OCI-LY1 (cell line): ENCODE results near the gene OR4K17.

Experiments used
- H2AFZ ChIP-seq: fragments of 200-600 bp; sonication (generic), shearing (Covaris generic); 2 replicates; pipeline ENCODE4 v1.6.0; 2014; ENCODE audit warnings: antibody characterized with exemption, mild to moderate bottlenecking, low read length
- H3F3A ChIP-seq: fragments of 200-600 bp; sonication (generic), shearing (Covaris generic); 2 replicates; pipeline ENCODE4 v1.6.0; 2014; ENCODE audit warnings: mild to moderate bottlenecking, antibody characterized with exemption, low read length, moderate library complexity; ENCODE audit not compliant: insufficient read depth
- H3K27ac ChIP-seq: fragments of 200-600 bp; sonication (generic); 2 replicates; pipeline ENCODE4 v1.5.1; 2014; ENCODE audit warnings: low read length, mixed run types, mild to moderate bottlenecking, low read depth; ENCODE audit not compliant: poor library complexity, severe bottlenecking
- H3K27me3 ChIP-seq: fragments of 200-600 bp; sonication (generic); 2 replicates; pipeline ENCODE4 v1.6.0; 2014; ENCODE audit warnings: antibody characterized with exemption, mild to moderate bottlenecking, low read length, moderate library complexity; ENCODE audit not compliant: insufficient read depth
- H3K36me3 ChIP-seq: fragments of 200-600 bp; sonication (generic); 2 replicates; pipeline ENCODE4 v1.6.1; 2014; ENCODE audit warnings: mild to moderate bottlenecking, antibody characterized with exemption, low read length, moderate library complexity, mixed read lengths; ENCODE audit not compliant: insufficient read depth
- H3K4me1 ChIP-seq: fragments of 200-600 bp; sonication (generic); 2 replicates; pipeline ENCODE4 v1.5.1; 2014; ENCODE audit warnings: mild to moderate bottlenecking, low read length, moderate library complexity; ENCODE audit not compliant: insufficient read depth, severe bottlenecking
- H3K4me2 ChIP-seq: fragments of 200-600 bp; sonication (generic), shearing (Covaris generic); 2 replicates; pipeline ENCODE4 v1.6.1; 2014; ENCODE audit warnings: low read length
- H3K4me3 ChIP-seq: fragments of 200-600 bp; sonication (generic); 2 replicates; pipeline ENCODE4 v1.5.1; 2014; ENCODE audit warnings: low read length, low read depth, mild to moderate bottlenecking, mixed read lengths; ENCODE audit not compliant: poor library complexity, severe bottlenecking
- H3K79me2 ChIP-seq: fragments of 200-600 bp; shearing (Covaris generic); 2 replicates; pipeline ENCODE4 v1.6.1; 2016; ENCODE audit warnings: mixed run types, low read length, mixed read lengths; ENCODE audit not compliant: insufficient read depth
- H3K9ac ChIP-seq: fragments of 200-600 bp; sonication (generic), shearing (Covaris generic); 2 replicates; pipeline ENCODE4 v1.6.1; 2014; ENCODE audit warnings: mild to moderate bottlenecking, low read length, mixed read lengths
- H3K9me2 ChIP-seq: fragments of 200-600 bp; sonication (generic), shearing (Covaris generic); 2 replicates; pipeline ENCODE4 v1.6.1; 2014; ENCODE audit warnings: low read depth, mild to moderate bottlenecking, low read length, mixed read lengths
- H3K9me3 ChIP-seq: fragments of 200-600 bp; shearing (Covaris generic); 2 replicates; pipeline ENCODE4 v1.6.1; 2014; ENCODE audit warnings: low read length, mixed read lengths
- H4K20me1 ChIP-seq: fragments of 200-600 bp; sonication (generic), shearing (Covaris generic); 2 replicates; pipeline ENCODE4 v1.6.0; 2016; ENCODE audit warnings: mild to moderate bottlenecking, low read length; ENCODE audit not compliant: insufficient read depth
- CTCF ChIP-seq: fragments of 200-600 bp; sonication (generic), shearing (Covaris generic); IDR thresholded peaks from 2 replicates; pipeline ENCODE4 v1.5.1; 2017; ENCODE audit warnings: mild to moderate bottlenecking, antibody characterized with exemption, low read length, moderate library complexity, mixed read lengths
- EZH2 ChIP-seq: fragments of 200-600 bp; sonication (generic), shearing (Covaris generic); IDR thresholded peaks from 2 replicates; pipeline ENCODE4 v1.8.0; 2017; ENCODE audit warnings: borderline replicate concordance, mixed run types, mild to moderate bottlenecking, antibody characterized with exemption, low read length, moderate library complexity, mixed read lengths

Gene OR4K17

GRCh38 chr14:20112321-20112720 is 1.8 kb downstream of the OR4K17 start:
- Histone ChIP-seq H3K9ac (no peak overlapping the region), H4K20me1 (no peaks in the 10 kb centered on the region), H3F3A (no peaks in the 10 kb centered on the region), H3K4me1 (no peaks in the 10 kb centered on the region), H3K4me2 (no peak overlapping the region), H3K27me3 (no peaks in the 10 kb centered on the region), H2AFZ (no peak overlapping the region), H3K36me3 (no peaks in the 10 kb centered on the region), H3K27ac (no peak overlapping the region), H3K79me2 (no peaks in the 10 kb centered on the region), H3K4me3 (no peak overlapping the region), H3K9me3 (no peaks in the 10 kb centered on the region), H3K9me2 (no peaks in the 10 kb centered on the region)
- TF ChIP-seq EZH2 (no peak), CTCF (no peak)

DNA sequence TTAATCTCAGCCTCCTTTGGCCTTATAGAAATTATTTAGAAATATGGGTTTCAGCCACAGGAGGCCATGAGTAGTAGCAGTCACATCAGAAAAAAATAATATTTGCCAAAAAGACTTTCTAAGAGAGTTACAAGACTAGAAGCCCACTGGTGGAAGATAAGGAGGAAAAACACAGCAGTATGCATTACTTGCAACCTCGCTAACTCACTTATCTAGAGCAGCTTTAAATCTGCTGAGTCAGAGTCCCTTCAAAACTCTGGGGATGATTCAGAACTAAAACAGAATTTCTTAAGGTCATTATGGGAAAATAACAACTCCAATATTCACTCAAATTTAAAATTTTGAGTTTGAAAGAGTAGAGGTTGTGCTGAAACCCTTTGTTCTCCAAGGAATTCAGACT is 6.2 kb downstream of the OR4K17 start:
- H3F3A ChIP-seq: no peaks in the 10 kb centered on the region
- H3K27me3 ChIP-seq: no peaks in the 10 kb centered on the region
- no peak overlapping the region for H3K4me2 ChIP-seq
- H3K9ac ChIP-seq: no peak overlapping the region
- no peaks in the 10 kb centered on the region for H3K9me2 ChIP-seq
- no peaks in the 10 kb centered on the region for H4K20me1 ChIP-seq
- H3K27ac ChIP-seq: no peak overlapping the region
- H2AFZ ChIP-seq: no peak overlapping the region
- no peaks in the 10 kb centered on the region for H3K4me1 ChIP-seq
- H3K9me3 ChIP-seq: no peaks in the 10 kb centered on the region
- H3K36me3 ChIP-seq: no peaks in the 10 kb centered on the region
- no peaks in the 10 kb centered on the region for H3K79me2 ChIP-seq
- H3K4me3 ChIP-seq: no peak overlapping the region
- TF ChIP-seq EZH2: no peak
- TF ChIP-seq CTCF: no peak

- no peak overlapping the region for H2AFZ ChIP-seq
- no peaks in the 10 kb centered on the region for H3K36me3 ChIP-seq
- H3K4me1 ChIP-seq: no peaks in the 10 kb centered on the region
- H4K20me1 ChIP-seq: no peaks in the 10 kb centered on the region
- no peaks in the 10 kb centered on the region for H3K9me2 ChIP-seq
- no peaks in the 10 kb centered on the region for H3F3A ChIP-seq
- H3K9ac ChIP-seq: no peak overlapping the region
- no peak overlapping the region for H3K27ac ChIP-seq
- no peaks in the 10 kb centered on the region for H3K9me3 ChIP-seq
- no peak overlapping the region for H3K4me2 ChIP-seq
- no peaks in the 10 kb centered on the region for H3K79me2 ChIP-seq
- no peaks in the 10 kb centered on the region for H3K27me3 ChIP-seq
- no peak overlapping the region for H3K4me3 ChIP-seq
- TF ChIP-seq EZH2 (no peak), CTCF (no peak)
Measured at GRCh38 chr14:20118795-20119194, 8.3 kb downstream of the OR4K17 start.
